Suprapubic skin (tissue), 4 donors: ENCODE results near the gene C1QTNF6. TPM values are rescaled to one million over a fixed set of nuclear protein-coding genes. Genes with fewer than 3 reads are reported as not detected.

Source experiments
- DNase-seq, 2 donors: peaks; one replicate each; pipeline ENCODE4 v3.0.0-alpha.2; 2019; ENCODE audit warnings: low spot score in 2 of 2
- H3K27ac ChIP-seq: fragments of 200-600 bp; sonication (generic); one replicate; pipeline ENCODE4 v1.5.1; 2019
- H3K27me3 ChIP-seq: fragments of 200-600 bp; sonication (generic); one replicate; pipeline ENCODE4 v1.5.1; 2019
- H3K36me3 ChIP-seq: fragments of 200-600 bp; sonication (generic); one replicate; pipeline ENCODE4 v1.5.1; 2019
- H3K4me1 ChIP-seq: fragments of 200-600 bp; sonication (generic); one replicate; pipeline ENCODE4 v1.5.1; 2019
- H3K4me3 ChIP-seq: fragments of 200-600 bp; sonication (generic); one replicate; pipeline ENCODE4 v1.5.1; 2019; ENCODE audit warnings: mild to moderate bottlenecking
- H3K9me3 ChIP-seq: fragments of 200-600 bp; sonication (generic); one replicate; pipeline ENCODE4 v1.5.1; 2019
- EP300 ChIP-seq: sonication (generic); formaldehyde crosslinking; IDR thresholded peaks from one replicate; pipeline ENCODE4 v1.6.1; 2017; ENCODE audit warnings: antibody characterized with exemption
- POLR2A ChIP-seq, 2 donors: fragments of 450-650 bp; IDR thresholded peaks; one replicate each; pipeline ENCODE4 v1.6.1; 2017; ENCODE audit warnings: antibody characterized with exemption in 2 of 2, mild to moderate bottlenecking in 2 of 2, moderate library complexity in 2 of 2
- POLR2AphosphoS5 ChIP-seq, 3 donors: sonication (generic); formaldehyde crosslinking; IDR thresholded peaks; one replicate each; pipeline ENCODE4 v1.6.1; 2017; ENCODE audit warnings: antibody characterized with exemption in 3 of 3
- WGBS: methylation state at CpG from one replicate; pipeline ENCODE4 v1.1.5; 2018; 5-methylcytosine and 5-hydroxymethylcytosine counted together
- total RNA-seq, 4 donors: library from RNA; depleted of rRNA; stranded (reverse); fragments of >200 nt; gene quantifications; one replicate each; pipeline ENCODE4 v1.1.0, GENCODE V29; 2016
- TF ChIP-seq, protein P1 (sequence below), 2 donors: fragments of 200-600 bp in 1 of 2; fragments of 450-650 bp in 1 of 2; sonication (generic) in 1 of 2; IDR thresholded peaks; one replicate each; pipeline ENCODE4 v1.5.1; 2016 to 2019; ENCODE audit warnings: antibody characterized with exemption in 2 of 2, mild to moderate bottlenecking in 1 of 2, moderate library complexity in 1 of 2

Gene C1QTNF6
- total RNA-seq, 4 donors from 2014 or later: 1.2 to 8.4 (median 2.7) TPM

DNA sequence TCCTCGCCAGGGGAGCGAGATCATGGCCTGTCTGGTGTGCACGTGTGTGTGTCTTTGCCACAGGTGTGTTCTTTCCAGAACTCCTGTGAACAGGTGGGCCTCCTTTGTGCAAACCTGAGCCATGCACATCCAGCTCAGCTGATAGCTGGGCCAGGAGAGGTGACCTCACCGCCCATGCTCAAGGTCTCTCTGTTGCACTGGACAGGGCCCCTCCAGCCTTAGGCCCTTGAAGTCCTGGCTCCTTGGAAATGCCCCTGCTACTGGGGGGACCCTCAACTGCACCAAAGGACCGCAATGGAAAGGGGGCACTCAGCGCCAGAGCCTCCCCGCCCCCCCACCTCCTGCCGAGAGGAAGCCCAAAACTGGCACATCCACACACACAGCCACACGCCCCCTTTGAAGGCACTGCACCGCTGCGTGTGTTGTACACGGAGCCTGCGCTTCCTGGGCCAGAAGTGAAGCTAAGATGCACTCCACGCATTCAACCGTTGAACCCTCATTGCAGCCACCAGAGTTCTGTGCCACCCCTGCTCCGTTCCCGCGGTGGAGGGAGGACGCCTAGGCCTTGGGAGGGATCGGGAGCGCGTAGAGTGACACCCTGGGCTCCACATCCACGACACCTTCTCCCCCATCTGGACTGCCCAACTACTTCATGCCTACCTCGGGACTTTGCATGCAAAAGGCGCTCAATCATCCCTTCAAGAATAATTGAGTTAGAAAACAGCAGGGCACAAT is 21.9 kb downstream of the C1QTNF6 start:
- H3K9me3 ChIP-seq: no peaks in the 10 kb centered on the region
- DNase-seq: peak in 1 of 2 donors; percentile 56
- no peaks in the 10 kb centered on the region for H3K36me3 ChIP-seq
- TF ChIP-seq POLR2A (IDR thresholded peaks at IDR 0.05) (no peak), POLR2AphosphoS5 (IDR thresholded peaks at IDR 0.05) (no peak), EP300 (no peak)
- TF ChIP-seq, protein P1, sequence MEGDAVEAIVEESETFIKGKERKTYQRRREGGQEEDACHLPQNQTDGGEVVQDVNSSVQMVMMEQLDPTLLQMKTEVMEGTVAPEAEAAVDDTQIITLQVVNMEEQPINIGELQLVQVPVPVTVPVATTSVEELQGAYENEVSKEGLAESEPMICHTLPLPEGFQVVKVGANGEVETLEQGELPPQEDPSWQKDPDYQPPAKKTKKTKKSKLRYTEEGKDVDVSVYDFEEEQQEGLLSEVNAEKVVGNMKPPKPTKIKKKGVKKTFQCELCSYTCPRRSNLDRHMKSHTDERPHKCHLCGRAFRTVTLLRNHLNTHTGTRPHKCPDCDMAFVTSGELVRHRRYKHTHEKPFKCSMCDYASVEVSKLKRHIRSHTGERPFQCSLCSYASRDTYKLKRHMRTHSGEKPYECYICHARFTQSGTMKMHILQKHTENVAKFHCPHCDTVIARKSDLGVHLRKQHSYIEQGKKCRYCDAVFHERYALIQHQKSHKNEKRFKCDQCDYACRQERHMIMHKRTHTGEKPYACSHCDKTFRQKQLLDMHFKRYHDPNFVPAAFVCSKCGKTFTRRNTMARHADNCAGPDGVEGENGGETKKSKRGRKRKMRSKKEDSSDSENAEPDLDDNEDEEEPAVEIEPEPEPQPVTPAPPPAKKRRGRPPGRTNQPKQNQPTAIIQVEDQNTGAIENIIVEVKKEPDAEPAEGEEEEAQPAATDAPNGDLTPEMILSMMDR (IDR thresholded peaks at IDR 0.05): no peak
- peaks cover 24% of the 10 kb centered on the region for H3K4me1 ChIP-seq
- no peak overlapping the region for H3K4me3 ChIP-seq
- WGBS: 67% methylated on average over 25 of the region's 25 CpGs
- H3K27ac ChIP-seq: no peak overlapping the region
- no peaks in the 10 kb centered on the region for H3K27me3 ChIP-seq

DNA sequence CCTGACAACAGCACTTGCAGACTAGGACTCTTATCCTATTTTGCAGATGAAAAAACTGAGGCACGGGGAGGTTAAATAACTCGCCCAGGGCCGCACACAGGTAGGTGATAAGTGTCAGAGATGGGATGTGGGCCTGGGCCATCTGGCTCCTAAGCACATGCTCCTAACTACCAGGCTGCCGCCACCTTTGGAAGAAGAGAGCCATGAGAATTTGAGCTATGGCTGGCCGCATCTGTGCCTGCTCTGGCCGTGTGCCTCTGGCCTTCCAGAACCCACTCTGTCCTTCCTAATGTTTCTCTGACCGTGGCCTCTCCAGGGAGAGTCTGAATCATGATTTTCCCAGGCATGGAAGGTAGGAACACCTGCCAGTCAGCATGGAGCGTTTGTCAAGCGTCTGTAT is 23.0 kb downstream of the C1QTNF6 start:
- Histone ChIP-seq H3K36me3 (no peaks in the 10 kb centered on the region), H3K4me1 (peaks cover 19% of the 10 kb centered on the region), H3K4me3 (no peak overlapping the region), H3K27ac (no peak overlapping the region), H3K9me3 (no peaks in the 10 kb centered on the region), H3K27me3 (peaks cover 1% of the 10 kb centered on the region)
- 82% methylated on average over 7 of the region's 9 CpGs for WGBS
- TF ChIP-seq EP300 (no peak), POLR2AphosphoS5 (IDR thresholded peaks at IDR 0.05) (no peak), POLR2A (IDR thresholded peaks at IDR 0.05) (no peak)
- TF ChIP-seq, protein P1 (IDR thresholded peaks at IDR 0.05): no peak
- DNase-seq: no peak

DNA sequence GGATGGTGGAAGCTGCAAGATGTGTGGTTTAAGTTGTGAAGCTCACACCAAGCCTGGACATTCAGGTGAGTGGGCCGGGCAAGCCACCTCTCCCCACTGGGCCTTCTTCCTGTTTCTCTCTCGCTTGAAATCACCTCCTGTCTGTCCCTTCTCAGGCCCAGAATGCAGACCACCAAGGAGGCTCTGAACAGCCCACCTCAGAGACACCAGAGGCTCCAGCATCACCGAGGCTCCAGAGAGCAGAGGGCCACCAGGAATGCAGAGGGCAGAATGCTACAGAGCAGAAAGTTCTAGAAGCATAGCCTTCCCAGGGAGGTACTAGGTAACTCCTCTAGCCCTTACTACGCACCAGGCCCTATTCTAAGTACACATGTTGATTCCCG is 23.6 kb downstream of the C1QTNF6 start:
- DNase-seq: no peak
- Histone ChIP-seq H3K9me3 (no peaks in the 10 kb centered on the region), H3K4me3 (no peak overlapping the region), H3K27me3 (peaks cover 6% of the 10 kb centered on the region), H3K36me3 (no peaks in the 10 kb centered on the region), H3K27ac (no peak overlapping the region), H3K4me1 (peaks cover 19% of the 10 kb centered on the region)
- TF ChIP-seq EP300: no peak
- no peak for TF ChIP-seq POLR2AphosphoS5 (IDR thresholded peaks at IDR 0.05)
- TF ChIP-seq POLR2A (IDR thresholded peaks at IDR 0.05): no peak
- TF ChIP-seq, protein P1 (IDR thresholded peaks at IDR 0.05): no peak
- 68% methylated on average over 5 of the region's 5 CpGs for WGBS

DNA sequence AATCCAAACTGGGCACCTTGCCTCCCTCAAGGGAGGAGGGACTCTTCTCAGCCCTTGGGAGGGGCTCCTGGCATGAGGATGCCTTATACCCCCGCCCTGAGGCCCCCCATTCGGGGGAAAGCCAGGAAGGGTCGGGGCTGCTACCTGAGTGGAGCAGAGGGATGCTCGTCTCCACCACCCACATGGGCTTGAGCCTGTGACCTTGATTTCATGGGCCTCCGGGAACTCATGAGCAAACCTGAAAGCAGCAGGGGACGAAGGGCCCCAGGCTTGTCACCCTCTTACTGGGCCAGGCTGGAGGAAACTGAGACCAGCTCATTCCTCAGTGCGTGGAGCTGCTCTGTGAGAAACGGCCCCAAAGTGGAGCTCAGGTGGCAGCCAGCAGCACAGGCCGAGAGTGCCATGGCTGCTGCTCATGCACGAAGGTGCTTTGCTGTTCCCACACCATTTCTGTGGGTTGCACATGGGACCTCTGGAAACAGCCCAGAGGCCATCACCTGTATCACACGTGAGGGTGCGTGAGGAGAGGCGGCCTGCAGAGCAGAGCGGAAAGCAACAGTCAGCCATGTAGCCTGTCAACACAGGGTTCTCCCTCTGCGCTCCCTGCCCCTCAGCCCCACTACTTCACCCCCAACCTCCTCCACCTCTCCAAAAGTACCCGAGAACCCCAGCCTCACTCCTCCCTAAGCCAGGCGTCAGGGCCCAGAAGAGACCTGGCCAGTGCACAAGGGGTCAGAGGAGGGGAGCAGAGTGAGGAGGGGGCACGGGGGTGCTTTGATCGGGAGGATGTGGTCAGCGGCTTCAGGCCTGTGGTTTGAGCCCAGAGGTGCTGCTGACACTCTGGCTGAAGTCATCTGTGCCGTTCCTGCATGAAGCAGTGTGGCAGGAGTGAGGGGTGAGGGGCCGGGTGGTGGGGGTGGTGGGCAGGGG is 24.2 kb downstream of the C1QTNF6 start:
- H3K4me1 ChIP-seq: peaks cover 19% of the 10 kb centered on the region
- H3K36me3 ChIP-seq: no peaks in the 10 kb centered on the region
- peaks cover 6% of the 10 kb centered on the region for H3K27me3 ChIP-seq
- 87% methylated on average over 14 of the region's 22 CpGs for WGBS
- no peaks in the 10 kb centered on the region for H3K9me3 ChIP-seq
- TF ChIP-seq POLR2A (IDR thresholded peaks at IDR 0.05): no peak
- TF ChIP-seq, protein P1 (IDR thresholded peaks at IDR 0.05): no peak
- TF ChIP-seq EP300: no peak
- no peak for TF ChIP-seq POLR2AphosphoS5 (IDR thresholded peaks at IDR 0.05)
- DNase-seq: no peak
- H3K27ac ChIP-seq: no peak overlapping the region
- H3K4me3 ChIP-seq: no peak overlapping the region

DNA sequence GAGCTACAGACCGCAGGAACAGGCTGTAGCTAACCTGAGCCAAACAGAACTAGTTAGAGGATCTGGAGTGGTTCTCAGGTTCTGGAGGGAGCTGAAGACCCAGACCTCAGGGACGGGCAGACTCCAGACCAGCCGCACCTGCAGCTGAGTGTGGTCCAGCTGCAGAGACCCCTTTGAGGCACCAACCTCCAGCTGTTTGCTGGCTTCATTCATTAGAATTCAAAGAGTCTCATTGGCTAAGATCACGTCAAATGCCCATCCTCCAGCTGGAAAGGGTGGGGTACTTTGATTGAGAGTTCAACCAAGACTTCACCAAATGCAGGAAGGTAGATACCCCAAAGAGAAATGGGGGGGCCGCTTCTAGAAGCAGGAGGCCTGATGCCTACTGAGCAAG is 25.0 kb downstream of the C1QTNF6 start:
- H3K4me1 ChIP-seq: peaks cover 17% of the 10 kb centered on the region
- no peaks in the 10 kb centered on the region for H3K9me3 ChIP-seq
- H3K27me3 ChIP-seq: peaks cover 10% of the 10 kb centered on the region
- no peak overlapping the region for H3K27ac ChIP-seq
- WGBS: 93% methylated on average over 3 of the region's 5 CpGs
- DNase-seq: no peak
- no peaks in the 10 kb centered on the region for H3K36me3 ChIP-seq
- no peak overlapping the region for H3K4me3 ChIP-seq
- no peak for TF ChIP-seq POLR2AphosphoS5 (IDR thresholded peaks at IDR 0.05)
- no peak for TF ChIP-seq POLR2A (IDR thresholded peaks at IDR 0.05)
